ENCODE data around the gene AP4S1.
"Not testable (repeated sequence)": the region's sequence is repeated elsewhere in the genome, so short reads cannot be mapped to it uniquely, and the experiment has no call there.

The AP4S1 gene

GRCh38 chr14:30993071-30993470 lies 32.4 kb upstream of the AP4S1 start:
- H3K36me3 ChIP-seq, result peaks cover 27% of the 10 kb centered on the region
- no peaks in the 10 kb centered on the region for H3K27me3 ChIP-seq
- H3K9me3 ChIP-seq, result peaks cover 11% of the 10 kb centered on the region
- H3K27ac ChIP-seq, result no peak overlapping the region
- no peak overlapping the region for H3K4me3 ChIP-seq
- H3K9ac ChIP-seq, result no peak overlapping the region
- no peak for TF ChIP-seq Cebpa-rat (IDR thresholded peaks at IDR 0.05)
- peaks cover 99% of the 10 kb centered on the region for H4K20me1 ChIP-seq
- peaks cover 35% of the 10 kb centered on the region for H3K4me1 ChIP-seq
- H3K4me2 ChIP-seq, result no peak overlapping the region

GRCh38 chr14:30994681-30995620 lies 30.5 kb upstream of the AP4S1 start:
- Histone ChIP-seq H3K9ac (no peak overlapping the region), H4K20me1 (peaks cover 92% of the 10 kb centered on the region), H3K4me2 (no peak overlapping the region), H3K4me3 (no peak overlapping the region), H3K36me3 (peaks cover 46% of the 10 kb centered on the region), H3K27ac (no peak overlapping the region), H3K4me1 (peaks cover 35% of the 10 kb centered on the region), H3K27me3 (no peaks in the 10 kb centered on the region), H3K9me3 (peaks cover 30% of the 10 kb centered on the region)
- no peak for TF ChIP-seq Cebpa-rat (IDR thresholded peaks at IDR 0.05)

DNA sequence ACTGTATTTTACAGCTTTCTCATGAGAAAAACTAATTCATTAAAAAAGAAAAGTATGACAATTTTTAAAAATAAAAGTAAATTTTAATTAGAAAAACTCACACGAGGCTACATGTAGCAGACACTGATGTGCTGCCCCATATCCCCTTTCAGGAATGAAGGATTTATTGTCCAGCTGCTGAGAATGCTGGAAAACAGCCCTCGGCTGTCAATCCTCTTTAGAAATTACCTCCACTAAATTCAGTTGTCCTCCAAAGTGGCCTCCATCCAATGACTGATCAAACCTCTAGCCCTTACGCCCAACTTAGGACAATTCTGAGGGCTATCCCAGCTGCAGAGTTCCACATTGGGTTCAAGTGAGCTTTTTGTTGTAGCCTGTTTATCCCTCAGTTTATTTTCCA lies 29.8 kb upstream of the AP4S1 start:
- no peak overlapping the region for H3K27ac ChIP-seq
- H3K36me3 ChIP-seq, result peaks cover 50% of the 10 kb centered on the region
- H3K9me3 ChIP-seq, result peaks cover 37% of the 10 kb centered on the region
- peaks cover 33% of the 10 kb centered on the region for H3K4me1 ChIP-seq
- no peak overlapping the region for H3K4me3 ChIP-seq
- H4K20me1 ChIP-seq, result peaks cover 87% of the 10 kb centered on the region
- no peak overlapping the region for H3K9ac ChIP-seq
- 0 out of 2 replicates have a peak overlapping the region, but pooled peaks have one; percentile 6 for H3K4me2 ChIP-seq
- no peak for TF ChIP-seq Cebpa-rat (IDR thresholded peaks at IDR 0.05)
- no peaks in the 10 kb centered on the region for H3K27me3 ChIP-seq

GRCh38 chr14:30996892-30997659 lies 28.4 kb upstream of the AP4S1 start:
- TF ChIP-seq Cebpa-rat (IDR thresholded peaks at IDR 0.05), result no peak
- Histone ChIP-seq H4K20me1 (peaks cover 83% of the 10 kb centered on the region), H3K4me2 (no peak overlapping the region), H3K27ac (no peak overlapping the region), H3K27me3 (no peaks in the 10 kb centered on the region), H3K36me3 (peaks cover 63% of the 10 kb centered on the region), H3K9ac (no peak overlapping the region), H3K4me3 (no peak overlapping the region), H3K9me3 (peaks cover 51% of the 10 kb centered on the region), H3K4me1 (peaks cover 19% of the 10 kb centered on the region)

DNA sequence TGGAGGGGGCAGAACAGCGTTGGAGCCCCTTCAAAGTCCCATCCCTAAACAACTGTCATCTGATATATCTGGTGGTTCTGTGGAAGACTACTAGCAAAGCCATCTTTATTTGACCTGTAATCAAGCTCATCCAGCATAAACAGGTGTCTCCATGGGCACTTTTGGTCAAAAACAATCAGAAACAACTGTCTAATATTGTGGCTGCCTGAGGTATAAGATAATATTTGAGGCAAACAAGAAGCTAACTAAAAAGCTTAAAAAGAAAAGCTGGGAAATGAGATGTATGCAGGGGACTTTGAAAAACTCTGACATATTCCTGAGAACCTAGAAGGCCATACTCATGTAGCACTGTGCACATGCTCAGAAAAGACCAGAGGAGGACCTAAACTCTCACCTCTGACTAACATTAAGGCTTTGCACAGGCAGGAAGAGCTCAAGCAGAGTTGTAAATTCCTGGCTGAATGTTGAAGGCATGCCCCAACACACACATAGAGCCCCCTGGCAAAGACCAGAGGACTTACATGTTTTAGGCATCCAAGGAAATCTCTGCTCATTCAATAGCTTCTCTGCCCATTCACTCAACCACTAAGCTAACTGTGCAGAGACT lies 27.2 kb upstream of the AP4S1 start:
- Histone ChIP-seq H3K9ac (no peak overlapping the region), H4K20me1 (peaks cover 82% of the 10 kb centered on the region), H3K4me2 (no peak overlapping the region), H3K4me3 (0 out of 2 replicates have a peak overlapping the region, but pooled peaks have one; percentile 12), H3K27me3 (no peaks in the 10 kb centered on the region), H3K4me1 (peaks cover 12% of the 10 kb centered on the region), H3K36me3 (peaks cover 70% of the 10 kb centered on the region), H3K9me3 (peaks cover 60% of the 10 kb centered on the region), H3K27ac (no peak overlapping the region)
- TF ChIP-seq Cebpa-rat (IDR thresholded peaks at IDR 0.05), result no peak

DNA sequence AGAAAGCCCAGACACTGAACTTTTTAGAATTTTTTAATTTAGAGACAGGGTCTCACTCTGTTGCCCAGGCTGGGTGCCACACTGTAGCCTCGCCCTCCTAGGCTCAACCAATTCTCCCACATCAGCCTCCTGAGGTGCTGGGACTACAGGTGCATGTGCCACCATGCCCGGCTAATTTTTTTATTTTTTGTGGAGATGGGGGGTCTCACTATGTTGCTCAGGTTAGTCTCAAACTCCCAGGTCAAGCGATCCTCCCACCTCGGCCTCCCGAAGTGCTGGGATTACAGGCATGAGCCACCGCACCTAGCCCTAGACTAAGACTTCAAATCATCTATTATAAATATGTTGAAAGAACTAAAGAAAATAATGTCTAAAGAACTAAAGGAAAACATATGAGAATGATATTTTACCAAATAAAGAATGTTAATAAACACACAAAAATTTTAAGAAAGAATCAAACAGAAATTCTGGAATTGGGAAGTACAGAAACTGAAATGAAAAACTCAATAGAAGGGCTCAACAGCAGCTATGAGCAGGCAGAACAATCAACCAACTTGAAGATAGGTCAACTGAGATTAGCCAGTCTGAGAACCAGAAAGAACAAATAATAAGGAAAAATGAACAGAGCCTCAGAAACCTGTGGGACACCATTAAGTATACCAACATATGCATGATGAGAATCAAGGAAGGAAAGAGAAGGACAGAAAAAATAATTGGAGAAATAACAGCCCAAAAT lies 26.2 kb upstream of the AP4S1 start:
- Histone ChIP-seq H4K20me1 (peaks cover 83% of the 10 kb centered on the region), H3K27ac (no peak overlapping the region), H3K4me1 (peaks cover 12% of the 10 kb centered on the region), H3K4me2 (no peak overlapping the region), H3K9ac (no peak overlapping the region), H3K4me3 (0 out of 2 replicates have a peak overlapping the region, but pooled peaks have one; percentile 12), H3K27me3 (no peaks in the 10 kb centered on the region), H3K9me3 (peaks cover 66% of the 10 kb centered on the region), H3K36me3 (peaks cover 73% of the 10 kb centered on the region)
- TF ChIP-seq Cebpa-rat (IDR thresholded peaks at IDR 0.05), result no peak

GRCh38 chr14:31000629-31001338 lies 24.7 kb upstream of the AP4S1 start:
- Histone ChIP-seq H3K9ac (no peak overlapping the region), H3K4me3 (no peak overlapping the region), H3K4me1 (peaks cover 9% of the 10 kb centered on the region), H3K9me3 (peaks cover 70% of the 10 kb centered on the region), H4K20me1 (peaks cover 83% of the 10 kb centered on the region), H3K27me3 (no peaks in the 10 kb centered on the region), H3K4me2 (no peak overlapping the region), H3K36me3 (peaks cover 89% of the 10 kb centered on the region), H3K27ac (no peak overlapping the region)
- no peak for TF ChIP-seq Cebpa-rat (IDR thresholded peaks at IDR 0.05)

GRCh38 chr14:31001339-31001658 lies 24.1 kb upstream of the AP4S1 start:
- H3K36me3 ChIP-seq, result peaks cover 94% of the 10 kb centered on the region
- TF ChIP-seq Cebpa-rat (IDR thresholded peaks at IDR 0.05), result no peak

GRCh38 chr14:31003284-31003683 lies 22.2 kb upstream of the AP4S1 start:
- H3K36me3 ChIP-seq, result peaks cover 99% of the 10 kb centered on the region
- H3K4me2 ChIP-seq, result no peak overlapping the region
- no peaks in the 10 kb centered on the region for H3K27me3 ChIP-seq
- H3K9me3 ChIP-seq, result peaks cover 57% of the 10 kb centered on the region
- peaks cover 83% of the 10 kb centered on the region for H4K20me1 ChIP-seq
- no peak overlapping the region for H3K27ac ChIP-seq
- H3K9ac ChIP-seq, result no peak overlapping the region
- no peak overlapping the region for H3K4me3 ChIP-seq
- TF ChIP-seq Cebpa-rat (IDR thresholded peaks at IDR 0.05), result no peak
- no peaks in the 10 kb centered on the region for H3K4me1 ChIP-seq

More at GRCh38 chr14:31001339-31001658, 24.1 kb upstream of the AP4S1 start:
- H3K9ac ChIP-seq, result no peak overlapping the region
- H3K9me3 ChIP-seq, result peaks cover 70% of the 10 kb centered on the region
- peaks cover 83% of the 10 kb centered on the region for H4K20me1 ChIP-seq
- H3K27ac ChIP-seq, result no peak overlapping the region
- peaks cover 4% of the 10 kb centered on the region for H3K4me1 ChIP-seq
- H3K4me2 ChIP-seq, result no peak overlapping the region
- H3K4me3 ChIP-seq, result no peak overlapping the region
- H3K27me3 ChIP-seq, result no peaks in the 10 kb centered on the region

DNA sequence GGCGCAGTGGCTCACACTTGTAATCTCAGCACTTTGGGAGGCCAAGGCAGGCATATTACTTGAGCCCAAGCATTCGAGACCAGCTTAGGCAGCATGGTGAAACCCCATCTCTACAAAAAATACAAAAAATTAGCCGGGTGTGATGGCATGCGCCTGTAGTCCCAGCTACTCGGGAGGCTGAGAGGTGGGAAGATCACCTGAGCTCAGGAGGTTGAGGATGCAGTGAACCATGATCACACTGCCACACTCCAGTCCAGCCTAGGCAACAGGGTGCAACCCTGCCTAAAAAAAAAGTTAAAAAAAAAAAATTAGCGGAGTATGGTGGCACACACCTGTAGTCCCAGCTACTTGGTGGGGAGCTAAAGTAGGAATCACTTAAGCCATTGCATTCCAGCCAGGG lies 21.4 kb upstream of the AP4S1 start:
- H3K36me3 ChIP-seq, result peaks cover 98% of the 10 kb centered on the region
- H3K9ac ChIP-seq, H3K4me1 ChIP-seq, H3K4me3 ChIP-seq, H3K4me2 ChIP-seq, H3K27me3 ChIP-seq, H3K27ac ChIP-seq: not testable (repeated sequence)
- H4K20me1 ChIP-seq, result peaks cover 83% of the 10 kb centered on the region
- peaks cover 50% of the 10 kb centered on the region for H3K9me3 ChIP-seq

Data from BLaER1 (cell line).